CD4-positive, alpha-beta memory T cell (primary cell): Measurements from ENCODE around the gene GABRB1. TPM values are rescaled to one million over a fixed set of nuclear protein-coding genes. Genes with fewer than 3 reads are reported as not detected.

Source experiments
- CTCF ChIA-PET: fragments of 350-600 bp; sonication (Branson Sonifier 250); formaldehyde crosslinking; loops from one replicate; lab custom pipeline; 2021; ENCODE audit warnings: inconsistent platforms; ENCODE audit not compliant: partially characterized antibody; lab: Charles Lee
- POLR2A ChIA-PET: fragments of 350-600 bp; sonication (Branson Sonifier 250); formaldehyde crosslinking; loops from one replicate; lab custom pipeline; 2021; ENCODE audit not compliant: partially characterized antibody; lab: Charles Lee
- DNase-seq, 5 donors: peaks; one replicate each; pipeline versions ENCODE4 v3.0.0 to v3.0.0-alpha.2; 2020 to 2022; ENCODE audit warnings: mixed read lengths in 1 of 5
- H3K27ac ChIP-seq: one replicate; pipeline ENCODE4 v1.7.0; 2013; ENCODE audit warnings: low read depth, low read length
- H3K27me3 ChIP-seq: 2 replicates; pipeline ENCODE4 v1.7.0; 2013; ENCODE audit warnings: mild to moderate bottlenecking, low read length, moderate library complexity; ENCODE audit not compliant: insufficient read depth
- H3K36me3 ChIP-seq: 2 replicates; pipeline ENCODE4 v1.7.0; 2013; ENCODE audit warnings: mild to moderate bottlenecking, low read length, moderate library complexity; ENCODE audit not compliant: insufficient read depth
- H3K4me1 ChIP-seq: 2 replicates; pipeline ENCODE4 v1.7.0; 2013; ENCODE audit warnings: mild to moderate bottlenecking, low read length, moderate library complexity; ENCODE audit not compliant: insufficient read depth
- H3K4me3 ChIP-seq, 2 donors: one replicate each; pipeline ENCODE4 v1.7.0; 2013; ENCODE audit warnings: low read length in 2 of 2, mild to moderate bottlenecking in 1 of 2
- H3K9me3 ChIP-seq, 2 donors: one replicate each; pipeline ENCODE4 v1.7.0; 2013; ENCODE audit warnings: low read length in 2 of 2, control low read depth in 1 of 2; ENCODE audit not compliant: control insufficient read depth in 1 of 2
- H3K27ac Mint-ChIP-seq, 7 donors: one replicate each; pipeline ENCODE4 v1.8.0; 2020 to 2021; ENCODE audit warnings: mixed read lengths in 7 of 7, mild to moderate bottlenecking in 6 of 7, inconsistent platforms in 3 of 7, moderate library complexity in 3 of 7
- H3K27me3 Mint-ChIP-seq, 2 donors: one replicate each; pipeline ENCODE4 v1.8.0; 2020 to 2021; ENCODE audit warnings: mixed read lengths in 2 of 2
- H3K36me3 Mint-ChIP-seq, 2 donors: one replicate each; pipeline ENCODE4 v1.8.0; 2020 to 2021; ENCODE audit warnings: mixed read lengths in 2 of 2, inconsistent platforms in 1 of 2, mild to moderate bottlenecking in 1 of 2
- H3K4me1 Mint-ChIP-seq, 4 donors: one replicate each; pipeline ENCODE4 v1.8.0; 2020 to 2021; ENCODE audit warnings: mixed read lengths in 4 of 4, mild to moderate bottlenecking in 1 of 4
- H3K4me3 Mint-ChIP-seq, 8 donors: one replicate each; pipeline ENCODE4 v1.8.0; 2020 to 2021; ENCODE audit warnings: mixed read lengths in 8 of 8, mild to moderate bottlenecking in 7 of 8, moderate library complexity in 6 of 8, inconsistent platforms in 3 of 8
- H3K9me3 Mint-ChIP-seq, 8 donors: one replicate each; pipeline ENCODE4 v1.8.0; 2020 to 2021; ENCODE audit warnings: mixed read lengths in 8 of 8, mild to moderate bottlenecking in 5 of 8, inconsistent platforms in 3 of 8, moderate library complexity in 1 of 8
- intact Hi-C: fragments of 100-400 bp; cut with micrococcal nuclease; formaldehyde crosslinking; loops from one replicate; pipeline ENCODE4 v1.15.1; 2023
- polyA plus RNA-seq, 2 donors: library from polyadenylated mRNA; unstranded; fragments of 300-500 nt; fragmentation: Illumina TruSeq; gene quantifications; one replicate each; pipeline ENCODE4 v1.2.3, GENCODE V29; 2021
- total RNA-seq, 2 experiments: library from RNA; stranded (reverse); gene quantifications; one replicate each; pipeline ENCODE4 v1.2.3, GENCODE V29; 2021

GABRB1 gene
- total and polyA plus RNA-seq, 4 experiments from 2014 or later: not detected

- Histone ChIP-seq H3K27me3 (no peaks in the 10 kb centered on the region), H3K4me3 (no peak overlapping the region), H3K9me3 (no peaks in the 10 kb centered on the region), H3K27ac (no peak overlapping the region), H3K4me1 (no peaks in the 10 kb centered on the region), H3K36me3 (no peaks in the 10 kb centered on the region)
- Mint-ChIP-seq H3K36me3 (no peaks in the 10 kb centered on the region), H3K4me1 (no peaks in the 10 kb centered on the region), H3K4me3 (no peak overlapping the region), H3K27ac (no peak overlapping the region), H3K27me3 (peaks cover 2 to 5% of the 10 kb centered on the region in 2 donors), H3K9me3 (no peaks in the 10 kb centered on the region)
- no peak for DNase-seq
- ChIA-PET CTCF (no interaction called here), POLR2A (no interaction called here)
- intact Hi-C loops: no loop called here
These were observed 187.3 kb downstream of the GABRB1 start for GRCh38 chr4:47218631-47219030.

- ChIA-PET POLR2A (no interaction called here), CTCF (no interaction called here)
- peaks cover 2 to 5% of the 10 kb centered on the region in 2 donors for H3K27me3 Mint-ChIP-seq
- no peaks in the 10 kb centered on the region for H3K36me3 ChIP-seq
- no peak overlapping the region for H3K27ac ChIP-seq
- no peaks in the 10 kb centered on the region for H3K4me1 ChIP-seq
- H3K4me3 Mint-ChIP-seq: no peak overlapping the region
- no peak overlapping the region for H3K4me3 ChIP-seq
- intact Hi-C loops: no loop called here
- H3K36me3 Mint-ChIP-seq: no peaks in the 10 kb centered on the region
- H3K4me1 Mint-ChIP-seq: no peaks in the 10 kb centered on the region
- no peak overlapping the region for H3K27ac Mint-ChIP-seq
- H3K9me3 ChIP-seq: no peaks in the 10 kb centered on the region
- no peaks in the 10 kb centered on the region for H3K27me3 ChIP-seq
- no peak for DNase-seq
- no peaks in the 10 kb centered on the region for H3K9me3 Mint-ChIP-seq
These were observed 188.2 kb downstream of the GABRB1 start for GRCh38 chr4:47219586-47219985.

GRCh38 chr4:47221721-47222120, 190.4 kb downstream of the GABRB1 start:
- no peaks in the 10 kb centered on the region for H3K4me1 ChIP-seq
- peaks cover 3 to 5% of the 10 kb centered on the region in 2 donors for H3K27me3 Mint-ChIP-seq
- intact Hi-C loops: no loop called here
- no peaks in the 10 kb centered on the region for H3K27me3 ChIP-seq
- no peaks in the 10 kb centered on the region for H3K36me3 ChIP-seq
- ChIA-PET CTCF (interaction anchor here (0.7 kb wide), 1 partner anchor 17 kb away, joined by 3 read pairs; no protein-coding TSS in a partner anchor), POLR2A (no interaction called here)
- no peak overlapping the region for H3K4me3 ChIP-seq
- H3K27ac ChIP-seq: no peak overlapping the region
- no peaks in the 10 kb centered on the region for H3K9me3 ChIP-seq
- no peaks in the 10 kb centered on the region for H3K36me3 Mint-ChIP-seq
- no peak overlapping the region for H3K4me3 Mint-ChIP-seq
- no peak for DNase-seq
- H3K4me1 Mint-ChIP-seq: no peaks in the 10 kb centered on the region
- H3K27ac Mint-ChIP-seq: no peak overlapping the region
- no peaks in the 10 kb centered on the region for H3K9me3 Mint-ChIP-seq

GRCh38 chr4:47222276-47222675, 190.9 kb downstream of the GABRB1 start:
- H3K27me3 Mint-ChIP-seq: peaks cover 3 to 5% of the 10 kb centered on the region in 2 donors
- H3K9me3 Mint-ChIP-seq: no peaks in the 10 kb centered on the region
- no peak for DNase-seq
- H3K4me3 Mint-ChIP-seq: no peak overlapping the region
- intact Hi-C loops: no loop called here
- CTCF ChIA-PET: interaction anchor here (0.7 kb wide), 1 partner anchor 16 kb away, joined by 3 read pairs; no protein-coding TSS in a partner anchor
- H3K36me3 Mint-ChIP-seq: no peaks in the 10 kb centered on the region
- Histone ChIP-seq H3K4me1 (no peaks in the 10 kb centered on the region), H3K9me3 (no peaks in the 10 kb centered on the region), H3K27me3 (no peaks in the 10 kb centered on the region), H3K27ac (no peak overlapping the region), H3K4me3 (no peak overlapping the region), H3K36me3 (no peaks in the 10 kb centered on the region)
- no peaks in the 10 kb centered on the region for H3K4me1 Mint-ChIP-seq
- POLR2A ChIA-PET: no interaction called here
- no peak overlapping the region for H3K27ac Mint-ChIP-seq

- no peak overlapping the region for H3K4me3 Mint-ChIP-seq
- no peaks in the 10 kb centered on the region for H3K9me3 ChIP-seq
- POLR2A ChIA-PET: no interaction called here
- no peaks in the 10 kb centered on the region for H3K4me1 ChIP-seq
- H3K4me3 ChIP-seq: no peak overlapping the region
- H3K27ac Mint-ChIP-seq: no peak overlapping the region
- H3K9me3 Mint-ChIP-seq: peaks cover 0 to 4% (median 0%) of the 10 kb centered on the region in 8 donors
- CTCF ChIA-PET: no interaction called here
- no peaks in the 10 kb centered on the region for H3K27me3 ChIP-seq
- intact Hi-C loops: no loop called here
- H3K4me1 Mint-ChIP-seq: no peaks in the 10 kb centered on the region
- no peaks in the 10 kb centered on the region for H3K36me3 Mint-ChIP-seq
- peaks cover 2 to 3% of the 10 kb centered on the region in 2 donors for H3K27me3 Mint-ChIP-seq
- H3K27ac ChIP-seq: no peak overlapping the region
- no peaks in the 10 kb centered on the region for H3K36me3 ChIP-seq
- no peak for DNase-seq
These were observed 193.0 kb downstream of the GABRB1 start for GRCh38 chr4:47224361-47224760.

GRCh38 chr4:47235721-47236120, 204.4 kb downstream of the GABRB1 start:
- ChIA-PET CTCF (no interaction called here), POLR2A (no interaction called here)
- DNase-seq: no peak
- Histone ChIP-seq H3K4me3 (no peak overlapping the region), H3K27me3 (no peaks in the 10 kb centered on the region), H3K27ac (no peak overlapping the region), H3K36me3 (no peaks in the 10 kb centered on the region), H3K4me1 (no peaks in the 10 kb centered on the region), H3K9me3 (no peaks in the 10 kb centered on the region)
- Mint-ChIP-seq H3K27me3 (peaks cover 0 to 2% of the 10 kb centered on the region in 2 donors), H3K9me3 (peaks cover 0 to 2% (median 0%) of the 10 kb centered on the region in 8 donors), H3K36me3 (no peaks in the 10 kb centered on the region), H3K4me3 (no peak overlapping the region), H3K27ac (no peak overlapping the region), H3K4me1 (no peaks in the 10 kb centered on the region)
- intact Hi-C loops: no loop called here

- no peak overlapping the region for H3K4me3 Mint-ChIP-seq
- H3K4me3 ChIP-seq: no peak overlapping the region
- no peaks in the 10 kb centered on the region for H3K27me3 ChIP-seq
- no peaks in the 10 kb centered on the region for H3K36me3 ChIP-seq
- H3K27ac Mint-ChIP-seq: no peak overlapping the region
- H3K4me1 Mint-ChIP-seq: no peaks in the 10 kb centered on the region
- peaks cover 0 to 2% of the 10 kb centered on the region in 2 donors for H3K27me3 Mint-ChIP-seq
- CTCF ChIA-PET: interaction anchor here (1.1 kb wide), 1 partner anchor 16 kb away, joined by 3 read pairs; no protein-coding TSS in a partner anchor
- H3K9me3 Mint-ChIP-seq: peaks cover 0 to 2% (median 0%) of the 10 kb centered on the region in 8 donors
- no peak overlapping the region for H3K27ac ChIP-seq
- H3K36me3 Mint-ChIP-seq: no peaks in the 10 kb centered on the region
- H3K4me1 ChIP-seq: no peaks in the 10 kb centered on the region
- DNase-seq: no peak
- no peaks in the 10 kb centered on the region for H3K9me3 ChIP-seq
- intact Hi-C loops: no loop called here
- POLR2A ChIA-PET: no interaction called here
These were observed 207.3 kb downstream of the GABRB1 start for GRCh38 chr4:47238667-47239066.

GRCh38 chr4:47239649-47240048, 208.3 kb downstream of the GABRB1 start:
- Histone ChIP-seq H3K4me1 (no peaks in the 10 kb centered on the region), H3K4me3 (no peak overlapping the region), H3K36me3 (no peaks in the 10 kb centered on the region), H3K27ac (no peak overlapping the region), H3K9me3 (no peaks in the 10 kb centered on the region), H3K27me3 (no peaks in the 10 kb centered on the region)
- intact Hi-C loops: no loop called here
- DNase-seq: no peak
- H3K27me3 Mint-ChIP-seq: peaks cover 0 to 2% of the 10 kb centered on the region in 2 donors
- H3K36me3 Mint-ChIP-seq: no peaks in the 10 kb centered on the region
- CTCF ChIA-PET: no interaction called here
- peaks cover 0 to 2% (median 0%) of the 10 kb centered on the region in 8 donors for H3K9me3 Mint-ChIP-seq
- no peaks in the 10 kb centered on the region for H3K4me1 Mint-ChIP-seq
- POLR2A ChIA-PET: no interaction called here
- no peak overlapping the region for H3K4me3 Mint-ChIP-seq
- no peak overlapping the region for H3K27ac Mint-ChIP-seq
